ENCODE data around the gene RNF19B. TPM values are rescaled to one million over a fixed set of nuclear protein-coding genes. Genes with fewer than 3 reads are reported as not detected.
A peak's percentile ranks its signal among the peaks of the same experiment; 100 is the strongest.
"Not testable (repeated sequence)": the region's sequence is repeated elsewhere in the genome, so short reads cannot be mapped to it uniquely, and the experiment has no call there.

The RNF19B gene
- total RNA-seq, 1 donor from 2014 or later = 14.3 TPM

GRCh38 chr1:32973458-32973857, 8.8 kb upstream of the RNF19B start:
- DNase-seq; ATAC-seq (ENCODE audit: poor library complexity): not testable (repeated sequence)

GRCh38 chr1:32972814-32973428, 8.3 kb upstream of the RNF19B start:
- intact Hi-C loops (cut with DNase I) = no loop called here
- DNase-seq = peak; percentile 56
- peak; percentile 90 for ATAC-seq (ENCODE audit: poor library complexity)

More at GRCh38 chr1:32973458-32973857, 8.8 kb upstream of the RNF19B start:
- intact Hi-C loops (cut with DNase I) = not testable (repeated sequence)

DNA sequence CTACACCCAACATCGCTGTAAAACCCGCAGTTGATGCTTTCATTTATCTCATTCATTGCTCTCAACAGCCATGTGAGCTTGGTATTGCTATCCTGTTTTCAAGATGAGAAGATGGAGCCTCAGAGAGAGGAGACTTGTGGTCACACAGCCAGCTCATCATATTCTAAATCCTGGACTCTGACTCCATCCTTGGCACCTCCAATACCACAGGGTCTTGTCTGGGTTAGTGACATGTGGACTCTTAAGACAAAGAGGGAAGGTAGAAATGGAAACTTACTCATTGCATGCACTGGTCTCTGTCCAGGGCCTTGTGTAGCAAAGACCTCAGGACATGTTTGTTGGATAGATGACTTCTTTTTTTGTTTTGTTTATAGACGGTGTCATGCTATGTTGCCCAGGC, 7.0 kb upstream of the RNF19B start:
- intact Hi-C loops (cut with DNase I) = no loop called here
- no peak for ATAC-seq (ENCODE audit: poor library complexity)
- no peak for DNase-seq

DNA sequence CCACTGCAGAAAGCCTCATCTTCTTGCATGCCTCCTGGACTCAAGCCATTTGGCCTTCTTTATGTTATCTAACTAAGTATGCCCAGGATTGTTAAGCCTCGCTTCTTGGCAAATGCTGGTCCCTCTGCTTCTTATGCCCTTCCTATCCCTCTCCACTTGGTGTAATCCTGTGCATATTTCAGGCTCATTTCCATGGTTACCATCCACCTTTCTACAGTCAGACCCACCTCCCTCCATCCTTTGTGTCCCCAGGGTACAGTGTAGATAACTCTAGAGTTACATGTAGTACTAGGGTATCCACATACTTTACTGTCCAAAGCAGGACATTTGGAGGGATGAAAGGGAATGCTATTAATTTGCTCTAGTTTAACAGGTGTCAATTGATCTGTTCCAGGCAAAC, 6.5 kb upstream of the RNF19B start:
- no peak for ATAC-seq (ENCODE audit: poor library complexity)
- intact Hi-C loops (cut with DNase I) = no loop called here
- DNase-seq = no peak

- DNase-seq = no peak
- ATAC-seq (ENCODE audit: poor library complexity) = no peak
- intact Hi-C loops (cut with DNase I) = no loop called here
Measured at GRCh38 chr1:32969566-32969965, 5.0 kb upstream of the RNF19B start.

- ATAC-seq (ENCODE audit: poor library complexity) (no peak), DNase-seq (no peak)
- intact Hi-C loops (cut with DNase I) = no loop called here
Measured at GRCh38 chr1:32967888-32968568, 3.4 kb upstream of the RNF19B start.

DNA sequence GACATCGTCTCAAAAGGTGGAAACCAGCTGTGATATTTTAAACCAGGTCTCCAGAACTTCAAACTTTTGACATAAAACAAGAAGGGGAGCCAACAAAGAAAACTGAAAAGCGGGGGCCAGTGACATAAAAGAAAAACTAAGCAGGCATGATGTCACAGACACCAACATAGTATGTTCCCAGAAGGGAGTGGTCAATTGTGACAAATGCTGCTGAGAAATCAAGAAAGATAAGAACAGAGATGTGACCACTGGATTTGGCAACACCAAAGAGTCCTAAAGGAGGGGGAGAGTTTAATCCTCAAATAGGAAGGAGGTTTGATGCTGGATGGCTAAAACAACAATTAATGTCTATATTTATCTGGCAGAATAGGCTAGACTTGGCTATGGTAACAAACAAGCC, 2.3 kb upstream of the RNF19B start:
- intact Hi-C loops (cut with DNase I) = no loop called here
- no peak for ATAC-seq (ENCODE audit: poor library complexity)
- DNase-seq = no peak

GRCh38 chr1:32965251-32965747, 690 bp upstream of the RNF19B start:
- intact Hi-C loops (cut with DNase I) = no loop called here
- ATAC-seq (ENCODE audit: poor library complexity) = no peak
- DNase-seq = no peak

DNA sequence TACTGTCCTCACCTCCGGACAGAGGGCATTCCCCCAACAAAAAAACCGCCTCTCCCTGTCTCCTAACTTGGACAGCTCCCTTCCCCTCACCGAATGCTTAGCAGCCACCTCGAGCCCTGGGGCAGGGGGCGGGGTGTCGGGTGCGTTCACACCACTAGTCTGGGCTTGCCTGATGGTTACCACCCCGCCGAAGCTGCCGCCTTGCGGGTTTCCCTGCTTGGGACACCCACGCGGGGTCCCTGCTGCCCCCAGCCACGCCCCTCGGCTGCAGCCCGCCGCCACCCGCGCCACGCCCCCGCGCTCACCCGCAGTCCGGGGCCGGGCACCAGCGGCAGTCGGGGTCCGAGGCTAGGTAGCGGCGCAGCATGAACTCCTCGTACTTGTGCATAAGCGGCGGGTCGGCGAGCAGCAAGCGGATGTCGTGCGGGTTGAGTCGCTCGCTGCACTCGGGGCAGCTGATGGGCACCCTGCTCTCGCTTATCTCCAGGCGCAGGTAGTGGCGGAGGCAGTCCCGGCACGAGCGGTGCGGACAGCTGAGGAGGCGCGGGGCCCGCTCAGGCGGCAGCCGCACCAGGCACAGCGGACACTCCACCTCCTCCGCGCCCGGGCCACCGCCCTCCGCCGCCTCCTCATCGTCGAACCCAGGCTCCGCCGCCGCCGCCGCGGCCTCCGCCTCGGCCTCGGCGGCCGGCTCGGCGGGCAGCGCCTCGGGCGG, 706 bp downstream of the RNF19B start:
- ATAC-seq (ENCODE audit: poor library complexity) (peak; percentile 59), DNase-seq (peak; percentile 76)
- intact Hi-C loops (cut with DNase I) = no loop called here

DNA sequence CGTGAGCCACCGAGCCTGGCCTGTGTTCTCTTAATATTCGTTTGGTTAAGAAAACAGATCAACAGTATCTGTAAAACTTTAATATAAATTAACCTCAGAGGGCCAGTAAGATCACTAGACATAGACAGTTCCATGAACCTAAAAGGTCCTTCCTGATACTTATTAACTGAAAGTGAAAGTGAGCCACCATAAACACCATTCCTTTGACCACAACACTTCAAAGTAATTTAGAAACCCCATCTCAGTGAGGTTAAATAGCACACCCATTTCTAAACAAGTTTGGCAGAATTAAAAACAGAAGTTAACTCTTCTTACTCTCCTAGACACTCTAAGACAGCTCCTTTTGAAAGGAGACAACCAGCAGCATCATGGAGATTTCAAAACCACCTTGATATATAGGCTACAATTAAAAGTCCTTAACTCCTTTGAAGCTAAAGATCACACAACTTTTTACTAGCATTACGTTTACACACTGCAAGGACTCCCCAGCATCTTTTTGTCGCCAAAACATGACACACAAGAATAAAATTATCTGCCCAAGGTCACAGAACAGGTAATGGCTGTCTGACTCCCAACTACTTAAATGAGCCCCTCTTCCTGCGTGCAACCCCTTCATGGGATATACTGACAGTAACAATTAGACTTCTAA, 2.2 kb downstream of the RNF19B start:
- intact Hi-C loops (cut with DNase I) = no loop called here
- ATAC-seq (ENCODE audit: poor library complexity) (no peak), DNase-seq (no peak)

- intact Hi-C loops (cut with DNase I) = no loop called here
- DNase-seq (no peak), ATAC-seq (ENCODE audit: poor library complexity) (no peak)
Measured at GRCh38 chr1:32960819-32961355, 3.7 kb downstream of the RNF19B start.

GRCh38 chr1:32960342-32960741, 4.3 kb downstream of the RNF19B start:
- intact Hi-C loops (cut with DNase I) = no loop called here
- no peak for DNase-seq
- ATAC-seq (ENCODE audit: poor library complexity) = no peak

DNA sequence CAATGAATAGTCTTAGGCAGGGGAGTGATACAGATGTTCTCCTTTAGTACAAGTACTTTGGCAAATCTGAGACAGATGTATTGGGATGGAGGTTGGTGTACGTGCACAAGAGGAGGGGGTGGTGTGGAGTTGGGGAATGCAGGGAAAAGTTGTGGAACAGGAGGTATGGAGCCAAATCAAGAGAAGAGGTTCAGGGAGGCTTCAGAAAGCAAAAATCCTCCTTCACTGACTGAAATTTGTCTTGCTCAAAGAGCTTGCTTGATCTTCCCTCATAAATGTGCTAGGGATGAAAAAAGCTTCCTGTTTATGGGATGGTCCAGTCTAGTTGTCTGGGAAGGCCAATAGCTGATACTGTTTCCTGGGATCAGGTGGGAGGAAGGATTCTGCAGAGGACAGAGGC, 5.8 kb downstream of the RNF19B start:
- ATAC-seq (ENCODE audit: poor library complexity) (no peak), DNase-seq (no peak)
- intact Hi-C loops (cut with DNase I) = no loop called here

- no peak for DNase-seq
- intact Hi-C loops (cut with DNase I) = no loop called here
- no peak for ATAC-seq (ENCODE audit: poor library complexity)
Measured at GRCh38 chr1:32957017-32957416, 7.6 kb downstream of the RNF19B start.

- intact Hi-C loops (cut with DNase I) = no loop called here
- ATAC-seq (ENCODE audit: poor library complexity) (no peak), DNase-seq (no peak)
Measured at GRCh38 chr1:32954168-32954567, 10.4 kb downstream of the RNF19B start.

DNA sequence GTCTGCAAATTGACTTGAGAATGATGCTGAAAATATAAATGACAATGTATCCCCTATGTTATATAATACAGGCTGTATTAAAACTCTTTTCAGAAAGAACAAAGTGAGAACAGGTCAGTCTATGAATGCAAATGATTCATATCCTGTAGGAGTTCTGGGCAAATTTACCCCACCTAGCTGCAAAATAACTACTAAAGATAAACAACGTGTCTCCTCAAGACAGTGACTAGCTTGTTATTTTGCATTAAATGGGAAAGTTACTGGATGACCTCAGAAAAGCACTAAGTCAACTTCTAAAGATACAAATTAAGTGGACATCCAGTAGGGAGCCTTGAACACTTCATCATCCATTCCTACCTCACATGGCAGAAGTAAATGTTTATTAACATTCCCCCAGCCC, 11.1 kb downstream of the RNF19B start:
- intact Hi-C loops (cut with DNase I) = no loop called here
- ATAC-seq (ENCODE audit: poor library complexity) = no peak
- no peak for DNase-seq

- DNase-seq (no peak), ATAC-seq (ENCODE audit: poor library complexity) (peak; percentile 55)
- intact Hi-C loops (cut with DNase I) = no loop called here
Measured at GRCh38 chr1:32949519-32949918, 15.1 kb downstream of the RNF19B start.

- intact Hi-C loops (cut with DNase I) = no loop called here
Measured at GRCh38 chr1:32948905-32949304, 15.7 kb downstream of the RNF19B start.

GRCh38 chr1:32948390-32948722, 16.3 kb downstream of the RNF19B start:
- intact Hi-C loops (cut with DNase I) = no loop called here
- DNase-seq = no peak
- no peak for ATAC-seq (ENCODE audit: poor library complexity)

More at GRCh38 chr1:32948905-32949304, 15.7 kb downstream of the RNF19B start:
- ATAC-seq (ENCODE audit: poor library complexity) = no peak
- DNase-seq = no peak

All from Right ventricle myocardium superior (tissue), 1 donor.